HEK293T (cell line): Measurements from ENCODE around the gene PPP2R3C.

Experiments used
- BHLHE40 ChIP-seq: fragments of 450-650 bp; IDR thresholded peaks from 2 replicates; pipeline ENCODE4 v1.6.1; 2016; ENCODE audit warnings: mild to moderate bottlenecking, moderate library complexity, borderline replicate concordance
- CTBP1 ChIP-seq: fragments of 450-650 bp; IDR thresholded peaks from 2 replicates; pipeline ENCODE4 v1.6.1; 2016; ENCODE audit warnings: borderline replicate concordance
- ELF4 ChIP-seq: fragments of 450-650 bp; IDR thresholded peaks from 2 replicates; pipeline ENCODE4 v1.6.1; 2017; ENCODE audit warnings: antibody characterized with exemption
- FOXA1 ChIP-seq: fragments of 450-650 bp; IDR thresholded peaks from 2 replicates; pipeline ENCODE4 v1.6.1; 2016; ENCODE audit warnings: mild to moderate bottlenecking
- FOXK2 ChIP-seq: fragments of 450-650 bp; IDR thresholded peaks from 2 replicates; pipeline ENCODE4 v1.6.1; 2016; ENCODE audit warnings: mild to moderate bottlenecking
- FOXM1 ChIP-seq: fragments of 450-650 bp; IDR thresholded peaks from 2 replicates; pipeline ENCODE4 v1.6.1; 2017; ENCODE audit warnings: mild to moderate bottlenecking, borderline replicate concordance
- HDGF ChIP-seq: fragments of 450-650 bp; IDR thresholded peaks from 2 replicates; pipeline ENCODE4 v1.6.1; 2017; ENCODE audit warnings: antibody characterized with exemption, borderline replicate concordance
- L3MBTL2 ChIP-seq: fragments of 450-650 bp; conservative IDR thresholded peaks from 2 replicates; pipeline ENCODE4 v1.6.1; 2016; ENCODE audit warnings: mild to moderate bottlenecking
- NFRKB ChIP-seq: fragments of 450-650 bp; IDR thresholded peaks from 2 replicates; pipeline ENCODE4 v1.6.1; 2016; ENCODE audit warnings: mild to moderate bottlenecking, moderate library complexity
- SP1 ChIP-seq: fragments of 450-650 bp; IDR thresholded peaks from 2 replicates; pipeline ENCODE4 v1.6.1; 2017
- SUZ12 ChIP-seq: fragments of 450-650 bp; IDR thresholded peaks from 2 replicates; pipeline ENCODE4 v1.6.1; 2016; ENCODE audit warnings: mild to moderate bottlenecking
- TARDBP ChIP-seq: fragments of 450-650 bp; IDR thresholded peaks from 2 replicates; pipeline ENCODE4 v1.6.1; 2016
- ZNF384 ChIP-seq: fragments of 450-650 bp; IDR thresholded peaks from 2 replicates; pipeline ENCODE4 v1.6.1; 2016
- TF ChIP-seq, protein P1 (sequence below): fragments of 450-650 bp; IDR thresholded peaks from 2 replicates; pipeline ENCODE4 v1.6.1; 2016

DNA sequence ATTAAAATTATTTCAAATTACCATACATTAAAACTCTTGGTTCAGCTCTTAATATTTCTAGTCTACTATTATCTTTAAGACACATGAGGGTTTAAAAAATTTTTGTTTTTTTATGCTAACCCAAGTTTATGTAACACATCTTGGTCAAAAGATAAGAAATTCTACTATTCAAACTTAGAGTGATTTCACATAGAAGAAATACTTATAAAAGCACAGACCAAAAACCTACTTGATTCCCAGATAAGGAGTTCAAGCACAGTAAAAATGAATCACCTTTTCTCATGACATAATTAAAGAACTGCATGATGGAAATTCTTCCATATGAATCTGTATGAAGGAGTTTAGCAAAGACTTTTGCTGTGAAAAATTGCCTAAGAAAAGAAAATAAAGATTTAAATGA is 13.9 kb downstream of the PPP2R3C start:
- TF ChIP-seq CTBP1 (no peak), BHLHE40 (no peak), SP1 (no peak), ELF4 (no peak), ZNF384 (no peak), FOXA1 (no peak), HDGF (no peak), FOXK2 (no peak), FOXM1 (no peak), NFRKB (no peak), SUZ12 (no peak), TARDBP (no peak), L3MBTL2 (no peak)
- TF ChIP-seq, protein P1, sequence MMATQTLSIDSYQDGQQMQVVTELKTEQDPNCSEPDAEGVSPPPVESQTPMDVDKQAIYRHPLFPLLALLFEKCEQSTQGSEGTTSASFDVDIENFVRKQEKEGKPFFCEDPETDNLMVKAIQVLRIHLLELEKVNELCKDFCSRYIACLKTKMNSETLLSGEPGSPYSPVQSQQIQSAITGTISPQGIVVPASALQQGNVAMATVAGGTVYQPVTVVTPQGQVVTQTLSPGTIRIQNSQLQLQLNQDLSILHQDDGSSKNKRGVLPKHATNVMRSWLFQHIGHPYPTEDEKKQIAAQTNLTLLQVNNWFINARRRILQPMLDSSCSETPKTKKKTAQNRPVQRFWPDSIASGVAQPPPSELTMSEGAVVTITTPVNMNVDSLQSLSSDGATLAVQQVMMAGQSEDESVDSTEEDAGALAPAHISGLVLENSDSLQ = no peak
